ENCODE results near the gene SLX4IP. TPM values are rescaled to one million over a fixed set of nuclear protein-coding genes. Genes with fewer than 3 reads are reported as not detected.

The SLX4IP gene
- total and polyA plus RNA-seq, 2 of the 13 experiments (the other 11 are each of a cell fraction or from before 2014, with no cell fraction given) = 3.6 to 7.3 TPM

GRCh38 chr20:10581823-10582222 is 146.7 kb downstream of the SLX4IP start:
- H3K79me2 ChIP-seq (ENCODE audit: insufficient read depth, low read length) = no peaks in the 10 kb centered on the region
- no peaks in the 10 kb centered on the region; a peak in 1 of 5 replicates for H3K36me3 ChIP-seq (replicated peaks in 1 of 2; ENCODE audit: control insufficient read depth in 1 of 2, insufficient read depth in 2 of 2, low read length in 2 of 2)
- no peaks in the 10 kb centered on the region for H3K27me3 ChIP-seq (ENCODE audit: control insufficient read depth in 1 of 2, insufficient read depth in 2 of 2, low read length in 2 of 2)
- DNase-seq (ENCODE audit: low spot score) (peak; percentile 56), ATAC-seq (peak; percentile 46; the same call in 2 of the 3 replicates), FAIRE-seq (no peak)
- H2AFZ ChIP-seq (ENCODE audit: low read length) = no peak overlapping the region
- no peaks in the 10 kb centered on the region for H4K20me1 ChIP-seq (ENCODE audit: insufficient read depth, low read length)
- no TSS peak for BruUV-seq (replicated peaks)
- no peak overlapping the region for H3K9ac ChIP-seq (ENCODE audit: insufficient read depth, low read depth, low read length)
- in situ Hi-C loops (cut with HindIII; ENCODE audit: extremely low pct_ligation_motif_present, low pct_unique_long_range_greater_than_20kb) (no loop called here), intact Hi-C loops (cut with micrococcal nuclease; ENCODE audit: unreplicated experiment) (no loop called here)
- H3K9me3 ChIP-seq (ENCODE audit: low read length) = no peaks in the 10 kb centered on the region
- ChIA-PET POLR2A (interaction anchor here (1.2 to 2.2 kb wide), 2 partner anchors 16 to 89 kb away, joined by 8 read pairs; no protein-coding TSS in a partner anchor), CTCF (ENCODE audit: low intra/inter-chr PET ratio, low total read pairs) (no interaction called here)
- no peak overlapping the region for H3K27ac ChIP-seq (ENCODE audit: extremely low read length, insufficient read depth, low read length)
- 64% methylated on average over 4 of the region's 4 CpGs for WGBS (ENCODE audit: low lambda C conversion rate)
- no peak overlapping the region for H3K4me2 ChIP-seq (ENCODE audit: low read depth, low read length)
- peaks cover 24% of the 10 kb centered on the region for H3K4me1 ChIP-seq (ENCODE audit: insufficient read depth, low read length)
- H3K4me3 ChIP-seq (replicated peaks in 1 of 3; ENCODE audit: insufficient read depth in 1 of 3, low read depth in 2 of 3, low read length in 3 of 3) = no peak overlapping the region
- TF ChIP-seq TEAD3 (CRISPR knock-in tag; optimal IDR thresholded peaks at IDR 0.05; ENCODE audit: borderline replicate concordance) = peak; percentile 39
- no peak for TF ChIP-seq ZNF484 (CRISPR knock-in tag; IDR thresholded peaks at IDR 0.05; ENCODE audit: borderline replicate concordance, low read depth)
- peak; percentile 21; the same call in 1 of the 2 replicates for TF ChIP-seq NCOA2 (CRISPR knock-in tag; IDR thresholded peaks at IDR 0.05)
- TF ChIP-seq, protein P1, sequence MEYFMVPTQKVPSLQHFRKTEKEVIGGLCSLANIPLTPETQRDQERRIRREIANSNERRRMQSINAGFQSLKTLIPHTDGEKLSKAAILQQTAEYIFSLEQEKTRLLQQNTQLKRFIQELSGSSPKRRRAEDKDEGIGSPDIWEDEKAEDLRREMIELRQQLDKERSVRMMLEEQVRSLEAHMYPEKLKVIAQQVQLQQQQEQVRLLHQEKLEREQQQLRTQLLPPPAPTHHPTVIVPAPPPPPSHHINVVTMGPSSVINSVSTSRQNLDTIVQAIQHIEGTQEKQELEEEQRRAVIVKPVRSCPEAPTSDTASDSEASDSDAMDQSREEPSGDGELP (IDR thresholded peaks at IDR 0.05; ENCODE audit: borderline replicate concordance, low read depth) = peak; percentile 71; the same call in 1 of the 2 replicates
- no peak for TF ChIP-seq HMGXB3 (CRISPR knock-in tag; IDR thresholded peaks at IDR 0.05; ENCODE audit: borderline replicate concordance)
- TF ChIP-seq ZNF282 (IDR thresholded peaks at IDR 0.05; ENCODE audit: partially characterized antibody) = no peak
- TF ChIP-seq ATF2 (CRISPR knock-in tag; IDR thresholded peaks at IDR 0.05) = no peak
- TF ChIP-seq ELF3 (CRISPR knock-in tag; IDR thresholded peaks at IDR 0.05) = peak; percentile 72
- peak; percentile 40 for TF ChIP-seq SAP130 (CRISPR knock-in tag; IDR thresholded peaks at IDR 0.05; ENCODE audit: low read depth)
- TF ChIP-seq, protein P2, sequence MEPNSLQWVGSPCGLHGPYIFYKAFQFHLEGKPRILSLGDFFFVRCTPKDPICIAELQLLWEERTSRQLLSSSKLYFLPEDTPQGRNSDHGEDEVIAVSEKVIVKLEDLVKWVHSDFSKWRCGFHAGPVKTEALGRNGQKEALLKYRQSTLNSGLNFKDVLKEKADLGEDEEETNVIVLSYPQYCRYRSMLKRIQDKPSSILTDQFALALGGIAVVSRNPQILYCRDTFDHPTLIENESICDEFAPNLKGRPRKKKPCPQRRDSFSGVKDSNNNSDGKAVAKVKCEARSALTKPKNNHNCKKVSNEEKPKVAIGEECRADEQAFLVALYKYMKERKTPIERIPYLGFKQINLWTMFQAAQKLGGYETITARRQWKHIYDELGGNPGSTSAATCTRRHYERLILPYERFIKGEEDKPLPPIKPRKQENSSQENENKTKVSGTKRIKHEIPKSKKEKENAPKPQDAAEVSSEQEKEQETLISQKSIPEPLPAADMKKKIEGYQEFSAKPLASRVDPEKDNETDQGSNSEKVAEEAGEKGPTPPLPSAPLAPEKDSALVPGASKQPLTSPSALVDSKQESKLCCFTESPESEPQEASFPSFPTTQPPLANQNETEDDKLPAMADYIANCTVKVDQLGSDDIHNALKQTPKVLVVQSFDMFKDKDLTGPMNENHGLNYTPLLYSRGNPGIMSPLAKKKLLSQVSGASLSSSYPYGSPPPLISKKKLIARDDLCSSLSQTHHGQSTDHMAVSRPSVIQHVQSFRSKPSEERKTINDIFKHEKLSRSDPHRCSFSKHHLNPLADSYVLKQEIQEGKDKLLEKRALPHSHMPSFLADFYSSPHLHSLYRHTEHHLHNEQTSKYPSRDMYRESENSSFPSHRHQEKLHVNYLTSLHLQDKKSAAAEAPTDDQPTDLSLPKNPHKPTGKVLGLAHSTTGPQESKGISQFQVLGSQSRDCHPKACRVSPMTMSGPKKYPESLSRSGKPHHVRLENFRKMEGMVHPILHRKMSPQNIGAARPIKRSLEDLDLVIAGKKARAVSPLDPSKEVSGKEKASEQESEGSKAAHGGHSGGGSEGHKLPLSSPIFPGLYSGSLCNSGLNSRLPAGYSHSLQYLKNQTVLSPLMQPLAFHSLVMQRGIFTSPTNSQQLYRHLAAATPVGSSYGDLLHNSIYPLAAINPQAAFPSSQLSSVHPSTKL (CRISPR knock-in tag; IDR thresholded peaks at IDR 0.05) = peak; percentile 52; the same call in 1 of the 2 replicates
- 0 out of 2 replicates have a peak, but pooled peaks have one; percentile 5 for TF ChIP-seq PPARG (CRISPR knock-in tag; conservative IDR thresholded peaks at IDR 0.05)
- no peak for TF ChIP-seq SIN3A (IDR thresholded peaks at IDR 0.05; ENCODE audit: borderline replicate concordance, low read depth, low read length)
- TF ChIP-seq SSRP1 (CRISPR knock-in tag; IDR thresholded peaks at IDR 0.05) = no peak
- TF ChIP-seq ZNF44 (CRISPR knock-in tag; IDR thresholded peaks at IDR 0.05) = no peak
- peak; percentile 45; the same call in 1 of the 2 replicates for TF ChIP-seq HMG20A (CRISPR knock-in tag; IDR thresholded peaks at IDR 0.05; ENCODE audit: borderline replicate concordance)
- no peak for TF ChIP-seq PHF21A (CRISPR knock-in tag; IDR thresholded peaks at IDR 0.05)
